HG03045 (cell line): ENCODE data around the gene MAP4K4.

Source experiments
- ATAC-seq: cut with Tn5 transposase; IDR thresholded peaks from one replicate; pipeline ENCODE4 v1.9.1; 2021; ENCODE audit warnings: mild to moderate bottlenecking, moderate library complexity; ENCODE audit not compliant: unreplicated experiment

Gene MAP4K4

GRCh38 chr2:101811226-101812015 is 113.9 kb downstream of the MAP4K4 start:
- no peak for ATAC-seq

- no peak for ATAC-seq
These were observed 114.7 kb downstream of the MAP4K4 start for GRCh38 chr2:101812226-101812625.

GRCh38 chr2:101814752-101815151 is 117.2 kb downstream of the MAP4K4 start:
- ATAC-seq, result no peak

- no peak for ATAC-seq
These were observed 117.6 kb downstream of the MAP4K4 start for GRCh38 chr2:101815154-101815553.

- no peak for ATAC-seq
These were observed 118.4 kb downstream of the MAP4K4 start for GRCh38 chr2:101815739-101816391.

- no peak for ATAC-seq
These were observed 119.1 kb downstream of the MAP4K4 start for GRCh38 chr2:101816598-101816997.

GRCh38 chr2:101817481-101817880 is 120.0 kb downstream of the MAP4K4 start:
- ATAC-seq, result no peak

GRCh38 chr2:101818531-101819451 is 121.3 kb downstream of the MAP4K4 start:
- ATAC-seq, result no peak

- no peak for ATAC-seq
These were observed 123.0 kb downstream of the MAP4K4 start for GRCh38 chr2:101820519-101820918.

- no peak for ATAC-seq
These were observed 123.7 kb downstream of the MAP4K4 start for GRCh38 chr2:101821059-101821805.

- no peak for ATAC-seq
These were observed 124.4 kb downstream of the MAP4K4 start for GRCh38 chr2:101821828-101822458.

GRCh38 chr2:101823347-101823791 is 125.9 kb downstream of the MAP4K4 start:
- peak; percentile 65 for ATAC-seq

- ATAC-seq, result no peak
These were observed 126.4 kb downstream of the MAP4K4 start for GRCh38 chr2:101823859-101824258.

- no peak for ATAC-seq
These were observed 129.2 kb downstream of the MAP4K4 start for GRCh38 chr2:101826716-101827115.

GRCh38 chr2:101827246-101827645 is 129.7 kb downstream of the MAP4K4 start:
- ATAC-seq, result no peak

GRCh38 chr2:101828257-101828656 is 130.8 kb downstream of the MAP4K4 start:
- no peak for ATAC-seq

GRCh38 chr2:101828673-101829334 is 131.3 kb downstream of the MAP4K4 start:
- ATAC-seq, result no peak

- no peak for ATAC-seq
These were observed 131.9 kb downstream of the MAP4K4 start for GRCh38 chr2:101829429-101829828.

- no peak for ATAC-seq
These were observed 132.6 kb downstream of the MAP4K4 start for GRCh38 chr2:101830146-101830545.

- no peak for ATAC-seq
These were observed 133.0 kb downstream of the MAP4K4 start for GRCh38 chr2:101830555-101830954.
